ENCODE measurements around the gene ZER1.
A peak's percentile ranks its signal among the peaks of the same experiment; 100 is the strongest.

Gene ZER1

GRCh38 chr9:128689293-128689774 is 82.4 kb downstream of the ZER1 start:
- DNase-seq: no peak

- DNase-seq: peak; percentile 55
Measured at GRCh38 chr9:128688501-128689292, 83.0 kb downstream of the ZER1 start, which contains the start of gene SET. TSS of gene SET (plus strand) at chr9:128689222. CDS start at chr9:128689583, 361 bp downstream.

GRCh38 chr9:128687453-128687852 is 84.3 kb downstream of the ZER1 start:
- DNase-seq: no peak

- no peak for DNase-seq
Measured at GRCh38 chr9:128685636-128686489, 85.9 kb downstream of the ZER1 start.

- DNase-seq: no peak
Measured at GRCh38 chr9:128684325-128685199, 87.2 kb downstream of the ZER1 start.

GRCh38 chr9:128684065-128684324 is 87.7 kb downstream of the ZER1 start:
- no peak for DNase-seq

GRCh38 chr9:128683340-128684064 is 88.2 kb downstream of the ZER1 start:
- no peak for DNase-seq

Data from NCI-H2081 treated with DMSO at 0.1 percent for 48 hours (cell line).